Hepatocyte (in vitro differentiated cells): ENCODE results near the gene UROC1. TPM values are rescaled to one million over a fixed set of nuclear protein-coding genes. Genes with fewer than 3 reads are reported as not detected.

Source experiments
- DNase-seq: peaks from one replicate; pipeline ENCODE4 v3.0.0-alpha.2; 2016; ENCODE audit warnings: low spot score
- H2AFZ ChIP-seq: fragments of 200-600 bp; sonication (generic); 2 replicates; pipeline ENCODE4 v1.6.0; 2016; ENCODE audit warnings: antibody characterized with exemption, mild to moderate bottlenecking
- H3K27ac ChIP-seq: fragments of 200-600 bp; sonication (generic); 2 replicates; pipeline ENCODE4 v1.5.1; 2016; ENCODE audit warnings: mild to moderate bottlenecking
- H3K27me3 ChIP-seq: fragments of 200-600 bp; sonication (generic); 2 replicates; pipeline ENCODE4 v1.6.1; 2016
- H3K36me3 ChIP-seq: fragments of 200-600 bp; sonication (generic); replicated peaks from 2 replicates; pipeline ENCODE4 v1.5.1; 2016; ENCODE audit warnings: low read depth; ENCODE audit not compliant: insufficient read depth
- H3K4me1 ChIP-seq: fragments of 200-600 bp; sonication (generic); 2 replicates; pipeline ENCODE4 v1.5.1; 2016; ENCODE audit warnings: mild to moderate bottlenecking, moderate library complexity; ENCODE audit not compliant: insufficient read depth
- H3K4me2 ChIP-seq: fragments of 200-600 bp; sonication (generic); 2 replicates; pipeline ENCODE4 v1.6.0; 2016
- H3K4me3 ChIP-seq: fragments of 200-600 bp; sonication (generic); 2 replicates; pipeline ENCODE4 v1.5.1; 2016; ENCODE audit warnings: mild to moderate bottlenecking
- H3K79me2 ChIP-seq: fragments of 200-600 bp; sonication (generic); 2 replicates; pipeline ENCODE4 v1.6.0; 2017; ENCODE audit warnings: mild to moderate bottlenecking
- H3K9me2 ChIP-seq: fragments of 200-600 bp; sonication (generic); replicated peaks from 2 replicates; pipeline ENCODE4 v1.6.0; 2017; ENCODE audit warnings: mild to moderate bottlenecking; ENCODE audit not compliant: insufficient read depth
- H3K9me3 ChIP-seq: fragments of 200-600 bp; sonication (generic); 2 replicates; pipeline ENCODE4 v1.5.1; 2016; ENCODE audit warnings: low read depth, mild to moderate bottlenecking
- H4K20me1 ChIP-seq: fragments of 200-600 bp; sonication (generic); 2 replicates; pipeline ENCODE4 v1.6.0; 2016; ENCODE audit warnings: mild to moderate bottlenecking; ENCODE audit not compliant: insufficient read depth, poor library complexity, severe bottlenecking
- EZH2 ChIP-seq: fragments of 200-600 bp; sonication (generic); IDR thresholded peaks from 2 replicates; pipeline ENCODE4 v1.6.1; 2016; ENCODE audit warnings: antibody characterized with exemption, mild to moderate bottlenecking, borderline replicate concordance
- EZH2phosphoT487 ChIP-seq: fragments of 200-600 bp; sonication (generic); IDR thresholded peaks from one replicate; pipeline ENCODE4 v1.6.1; 2018; ENCODE audit warnings: antibody characterized with exemption, mild to moderate bottlenecking, low read depth, moderate library complexity; ENCODE audit not compliant: unreplicated experiment, severe bottlenecking
- WGBS: methylation state at CpG from one replicate; pipeline ENCODE4 v1.1.6; 2016; ENCODE audit warnings: low lambda C conversion rate; ENCODE audit errors: missing lambda C conversion rate; 5-methylcytosine and 5-hydroxymethylcytosine counted together
- polyA plus RNA-seq: library from polyadenylated mRNA; unstranded; fragments of >200 nt; fragmentation: Nextera tagmentation; extraction: Ambion mirVana; gene quantifications from 2 replicates; pipeline ENCODE4 v1.2.1, GENCODE V29; 2016
- total RNA-seq: library from RNA; depleted of rRNA; stranded (reverse); fragments of >200 nt; gene quantifications from 2 replicates; pipeline ENCODE4 v1.2.3, GENCODE V29; 2014
- TF ChIP-seq, protein P1 (sequence below): fragments of 200-600 bp; sonication (generic); IDR thresholded peaks from 2 replicates; pipeline ENCODE4 v1.5.1; 2016; ENCODE audit warnings: antibody characterized with exemption, mild to moderate bottlenecking; ENCODE audit not compliant: poor library complexity

The UROC1 gene
- total and polyA plus RNA-seq, 2 experiments from 2014 or later = 2.3 to 4.2 TPM

DNA sequence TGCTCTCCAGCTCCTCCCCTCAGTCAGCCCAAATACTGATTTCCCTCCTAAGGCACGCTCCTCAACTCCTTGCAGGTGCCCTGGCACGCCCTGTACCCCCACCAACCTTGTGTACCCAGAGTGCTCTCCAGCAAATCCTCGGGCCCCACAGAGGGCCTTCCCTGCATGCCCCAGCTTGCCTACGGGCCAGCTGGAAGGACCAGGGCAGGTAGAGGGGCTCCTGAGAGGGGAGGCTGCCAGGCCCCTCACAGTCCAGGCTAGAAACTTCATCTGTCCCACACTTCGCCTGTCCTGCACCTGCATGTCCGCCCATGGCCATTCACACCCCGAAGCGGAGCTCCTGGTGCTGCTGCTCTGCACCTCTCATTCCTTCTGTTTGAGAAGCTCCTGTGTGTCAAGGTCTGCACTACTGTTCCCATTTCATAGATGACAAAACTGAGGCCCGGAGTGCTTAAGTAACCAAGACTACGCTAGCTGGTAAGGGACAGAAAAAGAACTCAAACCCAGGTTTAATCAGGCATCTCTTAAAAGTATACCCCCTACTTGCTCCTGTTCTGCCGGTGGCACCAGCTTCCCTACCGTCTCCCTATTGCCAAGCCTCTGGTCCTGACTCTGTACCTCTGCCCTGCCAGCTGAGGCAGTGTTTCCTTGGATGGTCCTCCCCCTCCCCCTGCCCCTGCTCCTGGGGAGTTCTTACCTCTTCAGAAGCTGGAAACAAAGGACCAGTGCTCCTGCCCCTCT is 77.4 kb downstream of the UROC1 start:
- no peak for TF ChIP-seq EZH2
- TF ChIP-seq, protein P1, sequence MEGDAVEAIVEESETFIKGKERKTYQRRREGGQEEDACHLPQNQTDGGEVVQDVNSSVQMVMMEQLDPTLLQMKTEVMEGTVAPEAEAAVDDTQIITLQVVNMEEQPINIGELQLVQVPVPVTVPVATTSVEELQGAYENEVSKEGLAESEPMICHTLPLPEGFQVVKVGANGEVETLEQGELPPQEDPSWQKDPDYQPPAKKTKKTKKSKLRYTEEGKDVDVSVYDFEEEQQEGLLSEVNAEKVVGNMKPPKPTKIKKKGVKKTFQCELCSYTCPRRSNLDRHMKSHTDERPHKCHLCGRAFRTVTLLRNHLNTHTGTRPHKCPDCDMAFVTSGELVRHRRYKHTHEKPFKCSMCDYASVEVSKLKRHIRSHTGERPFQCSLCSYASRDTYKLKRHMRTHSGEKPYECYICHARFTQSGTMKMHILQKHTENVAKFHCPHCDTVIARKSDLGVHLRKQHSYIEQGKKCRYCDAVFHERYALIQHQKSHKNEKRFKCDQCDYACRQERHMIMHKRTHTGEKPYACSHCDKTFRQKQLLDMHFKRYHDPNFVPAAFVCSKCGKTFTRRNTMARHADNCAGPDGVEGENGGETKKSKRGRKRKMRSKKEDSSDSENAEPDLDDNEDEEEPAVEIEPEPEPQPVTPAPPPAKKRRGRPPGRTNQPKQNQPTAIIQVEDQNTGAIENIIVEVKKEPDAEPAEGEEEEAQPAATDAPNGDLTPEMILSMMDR = no peak
- Histone ChIP-seq H3K9me2 (no peaks in the 10 kb centered on the region), H3K36me3 (no peaks in the 10 kb centered on the region), H3K27me3 (no peaks in the 10 kb centered on the region), H2AFZ (no peak overlapping the region), H3K79me2 (no peaks in the 10 kb centered on the region), H3K4me1 (no peaks in the 10 kb centered on the region), H3K9me3 (no peaks in the 10 kb centered on the region), H4K20me1 (no peaks in the 10 kb centered on the region), H3K4me2 (no peak overlapping the region), H3K4me3 (no peak overlapping the region), H3K27ac (no peak overlapping the region)
- DNase-seq = no peak
- WGBS = 90% methylated on average over 12 of the region's 12 CpGs

DNA sequence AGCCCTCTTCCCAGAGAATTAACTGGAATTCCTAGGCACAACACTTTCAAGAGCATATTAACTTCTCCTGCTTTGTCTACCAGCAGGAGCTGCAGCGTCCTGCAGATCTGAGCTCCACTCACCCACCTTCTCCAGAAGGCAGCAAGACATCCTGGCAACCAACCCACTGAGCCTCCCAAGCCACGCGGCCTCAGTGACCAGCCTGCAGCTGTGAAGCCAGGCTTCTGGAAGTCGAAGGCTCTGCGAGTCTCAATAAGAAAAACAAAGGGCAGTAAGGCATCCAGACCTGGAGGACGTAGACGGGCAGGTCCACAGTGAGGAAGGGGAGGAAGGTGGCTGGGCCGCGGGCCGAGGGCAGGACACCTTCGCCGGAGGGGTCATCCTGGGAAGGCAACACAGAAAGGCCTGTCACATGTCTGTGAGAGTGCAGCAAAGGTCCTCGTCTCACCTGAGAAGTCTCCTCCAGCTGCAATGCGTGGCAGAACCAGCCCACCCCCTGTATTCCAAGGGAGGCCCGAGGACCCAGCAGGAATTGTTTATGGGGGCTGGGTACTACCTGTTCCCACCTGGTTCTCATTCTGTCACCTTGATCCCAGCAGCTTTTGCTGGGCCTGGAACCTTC is 78.1 kb downstream of the UROC1 start:
- Histone ChIP-seq H3K9me2 (no peaks in the 10 kb centered on the region), H3K4me1 (no peaks in the 10 kb centered on the region), H3K36me3 (no peaks in the 10 kb centered on the region), H3K27ac (no peak overlapping the region), H3K79me2 (no peaks in the 10 kb centered on the region), H3K4me3 (no peak overlapping the region), H2AFZ (no peak overlapping the region), H4K20me1 (no peaks in the 10 kb centered on the region), H3K27me3 (no peaks in the 10 kb centered on the region), H3K9me3 (no peaks in the 10 kb centered on the region), H3K4me2 (no peak overlapping the region)
- no peak for DNase-seq
- TF ChIP-seq EZH2 (no peak), EZH2phosphoT487 (no peak)
- TF ChIP-seq, protein P1 = no peak
- WGBS = 93% methylated on average over 15 of the region's 15 CpGs

DNA sequence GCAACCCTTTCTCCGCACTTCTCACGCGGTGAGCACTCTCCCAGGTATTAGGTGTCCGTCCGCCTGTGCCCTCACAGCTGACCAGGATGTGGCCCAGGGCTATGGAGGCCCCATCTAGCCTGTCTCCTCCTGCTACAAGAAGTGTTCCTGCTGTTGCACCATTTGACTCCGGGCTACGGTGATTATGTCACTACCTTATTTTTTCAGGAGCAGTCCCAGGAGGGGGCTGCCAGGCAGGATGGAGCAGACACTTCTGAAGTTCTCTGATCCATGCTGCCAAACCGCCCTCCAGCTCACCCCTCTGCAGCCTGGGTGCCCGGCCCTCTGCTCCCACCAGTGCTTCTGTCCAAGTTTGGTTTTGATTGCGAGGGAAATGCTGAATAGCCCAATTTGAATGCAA is 78.8 kb downstream of the UROC1 start:
- WGBS = 92% methylated on average over 10 of the region's 10 CpGs
- Histone ChIP-seq H3K4me2 (no peak overlapping the region), H3K79me2 (no peaks in the 10 kb centered on the region), H3K9me2 (no peaks in the 10 kb centered on the region), H2AFZ (no peak overlapping the region), H4K20me1 (no peaks in the 10 kb centered on the region), H3K9me3 (no peaks in the 10 kb centered on the region), H3K4me1 (no peaks in the 10 kb centered on the region), H3K27me3 (no peaks in the 10 kb centered on the region), H3K4me3 (no peak overlapping the region), H3K27ac (no peak overlapping the region), H3K36me3 (no peaks in the 10 kb centered on the region)
- no peak for DNase-seq
- TF ChIP-seq, protein P1 = no peak
- TF ChIP-seq EZH2 = no peak
- no peak for TF ChIP-seq EZH2phosphoT487
